ENCODE measurements around the gene ARHGAP15.

ARHGAP15 gene

DNA sequence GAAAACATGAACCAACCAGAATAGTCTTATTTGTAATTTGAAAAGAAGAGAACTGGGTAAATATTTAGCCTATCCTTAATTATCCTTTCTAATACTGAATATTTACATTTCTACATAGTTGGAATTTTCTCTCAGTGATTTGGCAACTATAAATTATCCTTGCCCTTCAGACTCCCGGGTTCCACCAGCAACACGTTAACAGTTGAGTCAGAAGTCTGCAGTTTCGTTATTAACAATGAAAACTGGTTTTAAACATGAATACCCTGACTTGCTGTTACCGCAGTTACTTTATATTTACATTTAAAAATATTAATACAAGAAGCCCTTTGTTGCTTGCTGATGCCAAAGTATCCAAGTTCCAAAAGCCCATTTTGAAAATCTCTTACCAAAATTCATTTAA is 673.0 kb downstream of the ARHGAP15 start:
- no peak for DNase-seq (ENCODE audit: extremely low spot score)
- ChIA-PET POLR2A (no interaction called here), CTCF (no interaction called here)
- TF ChIP-seq, protein P1, sequence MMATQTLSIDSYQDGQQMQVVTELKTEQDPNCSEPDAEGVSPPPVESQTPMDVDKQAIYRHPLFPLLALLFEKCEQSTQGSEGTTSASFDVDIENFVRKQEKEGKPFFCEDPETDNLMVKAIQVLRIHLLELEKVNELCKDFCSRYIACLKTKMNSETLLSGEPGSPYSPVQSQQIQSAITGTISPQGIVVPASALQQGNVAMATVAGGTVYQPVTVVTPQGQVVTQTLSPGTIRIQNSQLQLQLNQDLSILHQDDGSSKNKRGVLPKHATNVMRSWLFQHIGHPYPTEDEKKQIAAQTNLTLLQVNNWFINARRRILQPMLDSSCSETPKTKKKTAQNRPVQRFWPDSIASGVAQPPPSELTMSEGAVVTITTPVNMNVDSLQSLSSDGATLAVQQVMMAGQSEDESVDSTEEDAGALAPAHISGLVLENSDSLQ (IDR thresholded peaks at IDR 0.05): no peak
- TF ChIP-seq ARNT (IDR thresholded peaks at IDR 0.05): no peak
- no peak for TF ChIP-seq FOXK2 (IDR thresholded peaks at IDR 0.05)
- no peak for TF ChIP-seq BHLHE40 (IDR thresholded peaks at IDR 0.05; ENCODE audit: borderline replicate concordance)
- no peak for TF ChIP-seq LEF1 (IDR thresholded peaks at IDR 0.05; ENCODE audit: borderline replicate concordance)
- TF ChIP-seq TARDBP (IDR thresholded peaks at IDR 0.05): no peak
- no peak for TF ChIP-seq SUZ12 (IDR thresholded peaks at IDR 0.05)
- no peak for TF ChIP-seq CTBP1 (IDR thresholded peaks at IDR 0.05; ENCODE audit: borderline replicate concordance)
- no peak for TF ChIP-seq HDGF (IDR thresholded peaks at IDR 0.05; ENCODE audit: borderline replicate concordance)
- TF ChIP-seq ZNF384 (IDR thresholded peaks at IDR 0.05): no peak
- no peak for TF ChIP-seq FOXM1 (IDR thresholded peaks at IDR 0.05; ENCODE audit: borderline replicate concordance)
- no peak for TF ChIP-seq ELF4 (IDR thresholded peaks at IDR 0.05)
- TF ChIP-seq FOXA1 (IDR thresholded peaks at IDR 0.05): no peak
- TF ChIP-seq NFRKB (IDR thresholded peaks at IDR 0.05): no peak
- TF ChIP-seq L3MBTL2 (conservative IDR thresholded peaks at IDR 0.05): no peak
- no peak for TF ChIP-seq SP1 (IDR thresholded peaks at IDR 0.05)

DNA sequence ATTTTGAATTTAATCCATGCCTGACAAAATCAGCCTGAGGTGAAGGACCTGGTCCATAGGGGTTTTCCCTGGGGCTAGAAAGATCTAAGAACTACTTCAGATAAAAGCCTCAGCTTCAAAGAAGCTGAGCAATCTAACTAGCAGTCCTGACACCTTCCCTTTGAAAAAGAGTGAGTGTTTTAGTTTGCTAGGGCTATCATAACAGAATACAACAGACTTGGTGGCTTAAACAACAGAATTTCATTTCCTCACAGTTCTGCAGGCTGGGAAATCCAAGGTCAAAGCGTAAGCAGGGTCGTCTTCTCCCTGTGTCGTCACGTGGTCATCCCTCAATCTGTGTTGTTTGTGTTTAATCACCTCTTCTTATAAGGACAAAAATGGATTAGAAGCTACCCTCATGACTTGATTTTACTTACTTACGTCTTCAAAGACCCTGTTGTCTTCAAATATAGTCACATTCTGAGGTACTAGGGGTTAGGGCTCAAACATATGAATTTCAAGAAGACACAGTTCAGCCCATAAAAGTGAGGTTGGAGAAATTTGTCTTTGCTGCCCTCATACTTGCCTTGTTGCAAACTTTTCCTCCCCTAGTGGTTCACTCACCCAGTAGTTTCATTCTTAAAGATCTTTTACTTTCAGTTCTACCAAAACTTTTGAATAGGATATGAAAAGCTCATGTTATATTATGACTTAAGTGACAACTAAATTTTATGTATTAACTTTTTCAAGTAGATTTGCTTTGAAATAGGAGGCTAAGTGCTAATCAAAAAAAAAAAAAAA is 673.8 kb downstream of the ARHGAP15 start:
- CTCF ChIA-PET: no interaction called here
- POLR2A ChIA-PET: no interaction called here
- DNase-seq (ENCODE audit: extremely low spot score): no peak
- TF ChIP-seq NFRKB (IDR thresholded peaks at IDR 0.05) (no peak), BHLHE40 (IDR thresholded peaks at IDR 0.05; ENCODE audit: borderline replicate concordance) (no peak), ARNT (IDR thresholded peaks at IDR 0.05) (no peak), TARDBP (IDR thresholded peaks at IDR 0.05) (no peak), FOXM1 (IDR thresholded peaks at IDR 0.05; ENCODE audit: borderline replicate concordance) (no peak), CTBP1 (IDR thresholded peaks at IDR 0.05; ENCODE audit: borderline replicate concordance) (no peak), HDGF (IDR thresholded peaks at IDR 0.05; ENCODE audit: borderline replicate concordance) (no peak), ZNF384 (IDR thresholded peaks at IDR 0.05) (no peak), LEF1 (IDR thresholded peaks at IDR 0.05; ENCODE audit: borderline replicate concordance) (no peak), FOXA1 (IDR thresholded peaks at IDR 0.05) (no peak)
- TF ChIP-seq, protein P1 (IDR thresholded peaks at IDR 0.05): no peak

DNA sequence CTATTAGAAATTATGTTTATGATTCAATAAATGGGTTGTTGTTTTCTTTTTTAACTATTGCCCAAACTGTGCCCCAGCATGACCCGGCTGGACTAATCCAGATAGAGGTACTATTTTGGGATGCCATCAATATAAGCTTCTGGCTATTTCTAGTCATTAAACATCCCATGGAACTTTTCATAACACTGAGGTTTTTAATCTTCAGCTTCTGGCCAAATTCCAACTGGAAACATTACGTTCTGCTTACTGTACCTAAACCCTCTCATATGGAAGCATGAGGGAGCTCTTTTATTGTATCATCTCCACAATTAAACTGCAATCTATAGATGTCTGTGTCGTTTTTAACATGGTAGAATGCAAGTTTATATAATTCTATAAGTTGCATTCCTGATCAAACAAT is 674.7 kb downstream of the ARHGAP15 start:
- CTCF ChIA-PET: interaction anchor here (0.5 kb wide), 1 partner anchor 1392 kb away, joined by 4 read pairs; no protein-coding TSS in a partner anchor
- no peak for TF ChIP-seq FOXK2 (IDR thresholded peaks at IDR 0.05)
- TF ChIP-seq, protein P1 (IDR thresholded peaks at IDR 0.05): no peak
- no peak for TF ChIP-seq NFRKB (IDR thresholded peaks at IDR 0.05)
- TF ChIP-seq FOXM1 (IDR thresholded peaks at IDR 0.05; ENCODE audit: borderline replicate concordance): no peak
- no peak for TF ChIP-seq BHLHE40 (IDR thresholded peaks at IDR 0.05; ENCODE audit: borderline replicate concordance)
- DNase-seq (ENCODE audit: extremely low spot score): no peak
- POLR2A ChIA-PET: no interaction called here

GRCh38 chr2:143805666-143806065 is 676.4 kb downstream of the ARHGAP15 start:
- no peak for DNase-seq (ENCODE audit: extremely low spot score)
- TF ChIP-seq CTBP1 (IDR thresholded peaks at IDR 0.05; ENCODE audit: borderline replicate concordance) (no peak), ZNF384 (IDR thresholded peaks at IDR 0.05) (no peak), HDGF (IDR thresholded peaks at IDR 0.05; ENCODE audit: borderline replicate concordance) (no peak), SP1 (IDR thresholded peaks at IDR 0.05) (no peak), FOXM1 (IDR thresholded peaks at IDR 0.05; ENCODE audit: borderline replicate concordance) (no peak), TARDBP (IDR thresholded peaks at IDR 0.05) (no peak), BHLHE40 (IDR thresholded peaks at IDR 0.05; ENCODE audit: borderline replicate concordance) (no peak), NFRKB (IDR thresholded peaks at IDR 0.05) (no peak), FOXK2 (IDR thresholded peaks at IDR 0.05) (no peak), LEF1 (IDR thresholded peaks at IDR 0.05; ENCODE audit: borderline replicate concordance) (no peak), ELF4 (IDR thresholded peaks at IDR 0.05) (no peak), L3MBTL2 (conservative IDR thresholded peaks at IDR 0.05) (no peak)
- TF ChIP-seq, protein P1 (IDR thresholded peaks at IDR 0.05): no peak
- ChIA-PET POLR2A (no interaction called here), CTCF (no interaction called here)

- TF ChIP-seq SUZ12 (IDR thresholded peaks at IDR 0.05) (no peak), HDGF (IDR thresholded peaks at IDR 0.05; ENCODE audit: borderline replicate concordance) (no peak), ELF4 (IDR thresholded peaks at IDR 0.05) (no peak)
- DNase-seq (ENCODE audit: extremely low spot score): no peak
- ChIA-PET POLR2A (no interaction called here), CTCF (no interaction called here)
Observed at GRCh38 chr2:143807192-143807591, 678.0 kb downstream of the ARHGAP15 start.

GRCh38 chr2:143807671-143808070 is 678.5 kb downstream of the ARHGAP15 start:
- no peak for DNase-seq (ENCODE audit: extremely low spot score)
- POLR2A ChIA-PET: no interaction called here
- TF ChIP-seq ELF4 (IDR thresholded peaks at IDR 0.05) (no peak), CTBP1 (IDR thresholded peaks at IDR 0.05; ENCODE audit: borderline replicate concordance) (no peak), FOXM1 (IDR thresholded peaks at IDR 0.05; ENCODE audit: borderline replicate concordance) (no peak), FOXA1 (IDR thresholded peaks at IDR 0.05) (no peak), ARNT (IDR thresholded peaks at IDR 0.05) (no peak), LEF1 (IDR thresholded peaks at IDR 0.05; ENCODE audit: borderline replicate concordance) (no peak), SP1 (IDR thresholded peaks at IDR 0.05) (no peak), FOXK2 (IDR thresholded peaks at IDR 0.05) (no peak), TARDBP (IDR thresholded peaks at IDR 0.05) (no peak), HDGF (IDR thresholded peaks at IDR 0.05; ENCODE audit: borderline replicate concordance) (no peak), SUZ12 (IDR thresholded peaks at IDR 0.05) (no peak)
- CTCF ChIA-PET: no interaction called here

All from HEK293T (cell line).